Cardiac muscle cell (in vitro differentiated cells and primary cell): Measurements from ENCODE around the gene DOK5. TPM values are rescaled to one million over a fixed set of nuclear protein-coding genes. Genes with fewer than 3 reads are reported as not detected.

Experiments
- DNase-seq, 2 donors: peaks; one replicate each; pipeline versions ENCODE4 v3.0.0 to v3.0.0-alpha.2; 2010 to 2017; ENCODE audit warnings: low read depth in 1 of 2, low spot score in 1 of 2
- H3K27ac ChIP-seq: fragments of 200-600 bp; sonication (generic); 2 replicates; pipeline ENCODE4 v1.5.1; 2016
- H3K27me3 ChIP-seq: fragments of 200-600 bp; sonication (generic); 2 replicates; pipeline ENCODE4 v1.6.0; 2016; ENCODE audit warnings: control low read depth
- H3K36me3 ChIP-seq: fragments of 200-600 bp; sonication (generic); 2 replicates; pipeline ENCODE4 v1.5.1; 2016; ENCODE audit warnings: control low read depth
- H3K4me1 ChIP-seq: fragments of 200-600 bp; sonication (generic); 2 replicates; pipeline ENCODE4 v1.8.1; 2017; ENCODE audit warnings: low read depth, mild to moderate bottlenecking, mixed run types
- H3K4me3 ChIP-seq: fragments of 200-600 bp; sonication (generic); 2 replicates; pipeline ENCODE4 v1.5.1; 2016; ENCODE audit warnings: mild to moderate bottlenecking
- H3K9me3 ChIP-seq: fragments of 200-600 bp; sonication (generic); 2 replicates; pipeline ENCODE4 v1.5.1; 2017; ENCODE audit warnings: low read depth, mild to moderate bottlenecking, control low read depth
- polyA plus RNA-seq: library from polyadenylated mRNA; unstranded; fragments of >200 nt; fragmentation: Nextera tagmentation; extraction: Ambion mirVana; gene quantifications from 2 replicates; pipeline ENCODE4 v1.2.1, GENCODE V29; 2016
- total RNA-seq: library from RNA; depleted of rRNA; stranded (reverse); fragments of >200 nt; gene quantifications from 2 replicates; pipeline ENCODE4 v1.2.3, GENCODE V29; 2016
- TF ChIP-seq, protein P1 (sequence below): IDR thresholded peaks from 2 replicates; pipeline ENCODE4 v1.5.1; 2012; ENCODE audit warnings: low read depth, mild to moderate bottlenecking, low read length

DOK5 gene
- total and polyA plus RNA-seq, 2 experiments from 2014 or later = 1.4 to 1.6 TPM

DNA sequence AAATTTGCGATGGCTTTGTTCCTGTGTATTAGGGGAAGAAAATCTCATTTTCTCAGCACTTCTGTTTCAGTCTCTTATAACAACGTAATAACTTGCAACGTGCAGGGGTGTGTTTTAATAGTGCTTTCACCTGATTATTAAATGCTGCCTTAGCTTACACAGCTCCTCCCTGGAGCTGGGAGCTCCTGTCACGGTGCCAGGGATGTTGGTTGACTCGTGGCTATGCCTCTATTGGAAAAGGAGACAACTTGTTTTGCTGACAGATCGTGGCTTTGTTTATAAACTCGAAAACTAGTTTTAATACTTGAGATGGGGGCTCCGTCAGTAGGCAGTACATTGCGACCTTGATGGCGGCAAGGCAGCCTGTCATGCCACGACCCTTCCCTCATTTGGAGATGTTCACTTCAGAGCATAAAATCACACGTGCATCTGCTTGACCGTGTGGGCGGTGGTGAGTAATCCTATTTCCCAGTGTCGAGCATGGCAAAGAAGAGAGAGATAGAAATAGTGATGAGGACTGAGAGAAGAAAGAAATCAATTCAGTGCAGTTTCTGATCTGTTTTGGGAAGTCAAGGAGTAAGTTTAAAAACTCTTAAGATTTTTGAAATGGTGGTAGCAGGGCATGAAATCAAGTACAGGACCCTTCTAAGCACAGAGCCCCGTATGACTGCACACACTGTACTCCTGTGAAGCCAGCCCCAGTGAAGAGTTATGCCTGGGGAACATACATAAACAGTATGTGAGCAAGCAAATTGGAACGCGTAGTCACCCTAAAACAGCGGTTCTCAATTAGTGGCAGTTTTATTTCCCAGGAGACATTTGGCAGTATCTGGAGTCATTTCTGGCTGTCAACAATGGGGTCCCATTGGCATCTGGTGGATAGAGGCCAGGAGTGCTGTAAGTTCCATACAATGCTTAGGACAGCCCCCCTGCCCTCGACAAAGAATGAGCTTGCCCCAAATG, 147.2 kb downstream of the DOK5 start:
- Histone ChIP-seq H3K36me3 (no peaks in the 10 kb centered on the region), H3K27me3 (no peaks in the 10 kb centered on the region), H3K4me1 (peaks cover 11% of the 10 kb centered on the region), H3K27ac (no peak overlapping the region), H3K9me3 (no peaks in the 10 kb centered on the region), H3K4me3 (no peak overlapping the region)
- TF ChIP-seq, protein P1, sequence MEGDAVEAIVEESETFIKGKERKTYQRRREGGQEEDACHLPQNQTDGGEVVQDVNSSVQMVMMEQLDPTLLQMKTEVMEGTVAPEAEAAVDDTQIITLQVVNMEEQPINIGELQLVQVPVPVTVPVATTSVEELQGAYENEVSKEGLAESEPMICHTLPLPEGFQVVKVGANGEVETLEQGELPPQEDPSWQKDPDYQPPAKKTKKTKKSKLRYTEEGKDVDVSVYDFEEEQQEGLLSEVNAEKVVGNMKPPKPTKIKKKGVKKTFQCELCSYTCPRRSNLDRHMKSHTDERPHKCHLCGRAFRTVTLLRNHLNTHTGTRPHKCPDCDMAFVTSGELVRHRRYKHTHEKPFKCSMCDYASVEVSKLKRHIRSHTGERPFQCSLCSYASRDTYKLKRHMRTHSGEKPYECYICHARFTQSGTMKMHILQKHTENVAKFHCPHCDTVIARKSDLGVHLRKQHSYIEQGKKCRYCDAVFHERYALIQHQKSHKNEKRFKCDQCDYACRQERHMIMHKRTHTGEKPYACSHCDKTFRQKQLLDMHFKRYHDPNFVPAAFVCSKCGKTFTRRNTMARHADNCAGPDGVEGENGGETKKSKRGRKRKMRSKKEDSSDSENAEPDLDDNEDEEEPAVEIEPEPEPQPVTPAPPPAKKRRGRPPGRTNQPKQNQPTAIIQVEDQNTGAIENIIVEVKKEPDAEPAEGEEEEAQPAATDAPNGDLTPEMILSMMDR = no peak
- DNase-seq = peak in 1 of 2 donors; percentile 28

DNA sequence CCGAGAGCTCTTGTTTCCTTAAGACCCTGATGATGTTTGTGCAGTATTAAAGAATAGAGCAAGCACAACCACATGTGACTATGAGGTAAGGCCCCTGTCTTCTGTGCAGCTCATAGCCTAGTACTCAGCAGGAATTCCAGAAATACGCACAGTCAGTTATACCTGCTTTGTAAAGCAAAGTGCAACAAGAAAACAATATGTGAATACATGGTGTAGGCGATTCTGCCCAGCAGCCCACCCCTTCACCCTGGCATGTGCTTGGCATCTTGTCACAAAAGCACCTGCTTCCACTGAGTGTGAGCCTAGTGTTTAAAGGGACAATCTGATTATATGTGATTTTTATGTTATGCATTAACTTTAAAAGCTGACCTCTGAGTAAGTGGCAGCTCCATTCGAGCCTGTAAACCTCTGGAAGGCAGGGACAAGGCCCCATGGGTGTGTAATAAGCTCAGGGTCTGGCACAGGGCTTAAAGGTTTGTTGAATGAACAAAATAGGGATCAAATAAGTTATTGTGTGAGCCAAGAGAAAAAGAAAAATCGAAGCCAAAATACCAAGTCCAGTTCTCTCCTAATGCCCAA, 148.7 kb downstream of the DOK5 start:
- no peak for DNase-seq
- peaks cover 9% of the 10 kb centered on the region for H3K4me1 ChIP-seq
- no peak overlapping the region for H3K4me3 ChIP-seq
- no peak overlapping the region for H3K27ac ChIP-seq
- TF ChIP-seq, protein P1 = no peak
- H3K9me3 ChIP-seq = no peaks in the 10 kb centered on the region
- no peaks in the 10 kb centered on the region for H3K27me3 ChIP-seq
- H3K36me3 ChIP-seq = no peaks in the 10 kb centered on the region

DNA sequence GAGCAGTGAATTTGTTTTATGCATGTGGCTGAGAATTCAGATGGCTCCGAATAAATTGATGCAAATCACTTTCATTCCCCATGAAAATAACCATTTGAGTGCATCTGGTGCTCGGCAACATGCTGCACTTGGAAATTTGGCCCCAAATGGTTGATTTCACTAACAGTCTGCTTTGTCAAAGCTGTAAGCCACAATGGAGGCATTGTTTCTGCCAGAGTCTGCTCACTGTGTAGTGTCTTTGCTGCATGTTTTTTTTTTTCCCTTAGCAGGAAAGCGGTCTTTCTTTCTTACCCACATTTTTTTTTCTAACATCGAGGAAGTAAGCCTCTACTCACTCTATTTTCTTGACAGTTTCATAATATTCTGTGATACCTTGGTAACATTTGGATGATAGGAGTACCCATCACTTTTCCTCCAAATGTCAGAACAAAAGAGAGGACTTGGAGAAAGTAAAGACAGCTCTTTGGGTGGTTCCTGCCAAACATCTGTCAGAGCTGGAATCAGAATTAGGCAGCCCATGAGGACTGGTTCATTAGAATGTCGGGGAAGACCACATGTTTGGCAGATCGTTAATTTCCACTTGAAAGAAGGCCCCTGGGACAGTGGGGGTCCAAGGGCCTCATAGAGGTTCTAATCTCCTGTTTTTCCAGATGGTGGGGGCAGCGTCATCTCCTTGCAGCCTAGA, 149.5 kb downstream of the DOK5 start:
- Histone ChIP-seq H3K4me3 (no peak overlapping the region), H3K9me3 (no peaks in the 10 kb centered on the region), H3K36me3 (no peaks in the 10 kb centered on the region), H3K4me1 (peaks cover 2% of the 10 kb centered on the region), H3K27me3 (no peaks in the 10 kb centered on the region), H3K27ac (no peak overlapping the region)
- DNase-seq = peak in 1 of 2 donors; percentile 79
- TF ChIP-seq, protein P1 = no peak

DNA sequence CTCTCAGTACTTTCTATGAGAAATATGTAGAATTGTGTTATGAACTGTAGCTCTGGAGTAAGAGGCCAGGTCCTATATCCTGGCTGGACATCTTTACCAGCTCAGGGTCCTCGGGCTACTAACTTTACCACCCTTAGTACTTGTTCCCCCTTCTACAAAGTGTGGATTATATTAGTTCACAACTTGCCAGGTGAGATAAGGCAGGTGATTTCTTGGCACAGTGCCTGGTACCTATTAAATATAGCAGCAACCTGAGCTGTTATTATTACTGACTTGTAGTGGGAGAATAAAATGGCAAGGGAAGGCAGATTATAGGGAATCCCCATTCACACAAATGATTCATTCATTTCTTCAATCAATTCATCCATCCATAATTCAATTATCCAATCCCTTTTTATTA, 150.1 kb downstream of the DOK5 start:
- H3K4me3 ChIP-seq = no peak overlapping the region
- no peaks in the 10 kb centered on the region for H3K4me1 ChIP-seq
- TF ChIP-seq, protein P1 = no peak
- H3K36me3 ChIP-seq = no peaks in the 10 kb centered on the region
- no peak overlapping the region for H3K27ac ChIP-seq
- no peaks in the 10 kb centered on the region for H3K27me3 ChIP-seq
- no peaks in the 10 kb centered on the region for H3K9me3 ChIP-seq
- DNase-seq = no peak

DNA sequence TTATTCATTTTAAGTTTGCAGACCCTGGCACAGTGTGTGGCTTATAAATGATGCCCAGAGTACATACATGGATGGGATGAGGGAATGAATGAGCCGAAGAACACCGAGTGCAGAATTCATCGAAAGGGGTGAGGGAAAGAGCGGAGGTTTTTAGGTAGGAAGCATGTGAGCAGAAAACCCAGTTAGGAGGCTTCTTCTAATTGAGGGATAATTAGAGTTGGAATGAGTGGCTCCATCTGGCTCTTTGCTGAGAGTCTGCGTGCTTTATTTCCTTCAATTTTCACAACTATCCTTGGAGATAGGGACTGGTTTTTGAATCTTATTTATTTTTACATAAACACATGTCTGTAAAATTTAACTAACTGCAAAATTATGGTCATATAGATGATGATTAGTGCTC, 150.7 kb downstream of the DOK5 start:
- no peaks in the 10 kb centered on the region for H3K4me1 ChIP-seq
- H3K4me3 ChIP-seq = no peak overlapping the region
- no peak for DNase-seq
- H3K27me3 ChIP-seq = no peaks in the 10 kb centered on the region
- no peak overlapping the region for H3K27ac ChIP-seq
- no peaks in the 10 kb centered on the region for H3K9me3 ChIP-seq
- TF ChIP-seq, protein P1 = no peak
- no peaks in the 10 kb centered on the region for H3K36me3 ChIP-seq
